Ovary (tissue), 3 donors: ENCODE data around the gene OCA2.

Experiments
- POLR2A ChIP-seq: fragments of 450-650 bp; IDR thresholded peaks from one replicate; pipeline ENCODE4 v1.6.1; 2017; ENCODE audit warnings: antibody characterized with exemption, mild to moderate bottlenecking, moderate library complexity
- TF ChIP-seq, protein P1 (sequence below), 3 donors: fragments of 450-650 bp in 2 of 3; fragments of 200-600 bp in 1 of 3; IDR thresholded peaks; one replicate each; pipeline versions ENCODE4 v1.5.1 to v1.8.0; 2016 to 2022; ENCODE audit warnings: antibody characterized with exemption in 3 of 3, mild to moderate bottlenecking in 1 of 3
- donor health status: DM: no; HTN: no; CAD: no.

DNA sequence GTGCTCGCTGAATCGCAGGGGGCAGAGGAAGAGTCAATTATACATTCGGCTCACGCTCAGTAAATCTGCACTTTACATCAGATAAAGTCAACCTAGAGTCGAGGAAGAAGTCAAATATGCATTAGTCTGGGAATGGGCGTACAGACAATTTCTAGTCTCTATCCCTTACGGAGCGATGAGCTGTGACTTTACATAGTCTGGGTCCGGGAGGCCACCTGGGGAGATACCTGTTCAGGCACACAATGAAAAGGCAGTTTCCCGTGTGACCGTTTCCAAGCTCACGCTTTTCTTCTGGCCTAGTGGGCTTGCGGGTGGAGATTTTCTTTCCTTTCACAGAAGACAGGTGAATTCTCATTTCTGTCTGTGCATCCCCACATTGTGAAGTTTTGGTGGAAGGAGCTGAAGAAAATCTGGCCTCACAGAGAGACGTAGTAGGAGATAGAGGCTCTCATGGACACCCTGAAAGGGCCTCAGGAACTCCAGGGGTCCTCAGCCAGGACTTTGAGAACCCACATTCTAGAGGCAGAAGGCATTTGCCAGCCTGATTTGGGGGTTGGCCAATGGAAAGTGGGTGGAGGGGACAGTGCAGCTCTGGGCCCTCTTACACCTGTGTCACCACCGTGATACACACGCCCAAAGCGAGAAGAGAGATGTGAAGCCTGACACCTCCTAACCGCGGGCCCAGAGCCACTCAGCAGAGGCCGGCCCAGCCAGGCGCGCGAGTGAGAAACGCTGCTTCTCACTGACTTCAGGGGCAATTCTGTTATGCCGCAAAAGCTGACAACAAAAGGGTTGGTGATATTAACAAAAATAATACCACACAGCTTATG, 10.7 kb upstream of the OCA2 start:
- TF ChIP-seq POLR2A, result no peak
- TF ChIP-seq, protein P1, sequence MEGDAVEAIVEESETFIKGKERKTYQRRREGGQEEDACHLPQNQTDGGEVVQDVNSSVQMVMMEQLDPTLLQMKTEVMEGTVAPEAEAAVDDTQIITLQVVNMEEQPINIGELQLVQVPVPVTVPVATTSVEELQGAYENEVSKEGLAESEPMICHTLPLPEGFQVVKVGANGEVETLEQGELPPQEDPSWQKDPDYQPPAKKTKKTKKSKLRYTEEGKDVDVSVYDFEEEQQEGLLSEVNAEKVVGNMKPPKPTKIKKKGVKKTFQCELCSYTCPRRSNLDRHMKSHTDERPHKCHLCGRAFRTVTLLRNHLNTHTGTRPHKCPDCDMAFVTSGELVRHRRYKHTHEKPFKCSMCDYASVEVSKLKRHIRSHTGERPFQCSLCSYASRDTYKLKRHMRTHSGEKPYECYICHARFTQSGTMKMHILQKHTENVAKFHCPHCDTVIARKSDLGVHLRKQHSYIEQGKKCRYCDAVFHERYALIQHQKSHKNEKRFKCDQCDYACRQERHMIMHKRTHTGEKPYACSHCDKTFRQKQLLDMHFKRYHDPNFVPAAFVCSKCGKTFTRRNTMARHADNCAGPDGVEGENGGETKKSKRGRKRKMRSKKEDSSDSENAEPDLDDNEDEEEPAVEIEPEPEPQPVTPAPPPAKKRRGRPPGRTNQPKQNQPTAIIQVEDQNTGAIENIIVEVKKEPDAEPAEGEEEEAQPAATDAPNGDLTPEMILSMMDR (IDR thresholded peaks at IDR 0.05), result no peak
